MM.1S (cell line): ENCODE measurements around the gene CFI.

ENCODE experiments used
- DNase-seq: peaks from one replicate; pipeline ENCODE4 v3.0.0-alpha.2; 2015
- H2AFZ ChIP-seq: fragments of 300-600 bp; sonication (generic); 2 replicates; pipeline ENCODE4 v1.6.0; 2016; ENCODE audit warnings: antibody characterized with exemption, low read length
- H3F3A ChIP-seq: fragments of 300-600 bp; sonication (generic); 2 replicates; pipeline ENCODE4 v1.6.1; 2016; ENCODE audit warnings: mild to moderate bottlenecking, antibody characterized with exemption, low read length, moderate library complexity, mixed read lengths; ENCODE audit not compliant: insufficient read depth
- H3K27ac ChIP-seq: fragments of 300-600 bp; sonication (generic); 2 replicates; pipeline ENCODE4 v1.5.1; 2016; ENCODE audit warnings: mild to moderate bottlenecking, low read length
- H3K27me3 ChIP-seq: fragments of 300-600 bp; sonication (generic); replicated peaks from 2 replicates; pipeline ENCODE4 v1.6.0; 2016; ENCODE audit warnings: low read length; ENCODE audit not compliant: insufficient read depth
- H3K36me3 ChIP-seq: fragments of 300-600 bp; sonication (generic); replicated peaks from 2 replicates; pipeline ENCODE4 v1.6.1; 2016; ENCODE audit warnings: mild to moderate bottlenecking, low read length, mixed read lengths; ENCODE audit not compliant: insufficient read depth
- H3K4me1 ChIP-seq: fragments of 300-600 bp; sonication (generic); 2 replicates; pipeline ENCODE4 v1.6.1; 2016; ENCODE audit warnings: low read length, mixed read lengths
- H3K4me2 ChIP-seq: fragments of 300-600 bp; sonication (generic); 2 replicates; pipeline ENCODE4 v1.6.0; 2016; ENCODE audit warnings: low read depth, low read length
- H3K4me3 ChIP-seq: fragments of 300-600 bp; sonication (generic); 2 replicates; pipeline ENCODE4 v1.5.1; 2016; ENCODE audit warnings: low read length, mixed read lengths
- H3K79me2 ChIP-seq: fragments of 300-600 bp; sonication (generic); 2 replicates; pipeline ENCODE4 v1.6.1; 2016; ENCODE audit warnings: mixed run types, low read length, mixed read lengths
- H3K9ac ChIP-seq: fragments of 300-600 bp; sonication (generic); 2 replicates; pipeline ENCODE4 v1.6.1; 2016; ENCODE audit warnings: low read length, mixed read lengths
- H3K9me2 ChIP-seq: fragments of 300-600 bp; sonication (generic); replicated peaks from 2 replicates; pipeline ENCODE4 v1.6.1; 2016; ENCODE audit warnings: mild to moderate bottlenecking, low read length, mixed read lengths; ENCODE audit not compliant: insufficient read depth
- H3K9me3 ChIP-seq: fragments of 300-600 bp; sonication (generic); replicated peaks from 2 replicates; pipeline ENCODE4 v1.6.1; 2016; ENCODE audit warnings: mild to moderate bottlenecking, low read length, mixed read lengths; ENCODE audit not compliant: insufficient read depth
- H4K20me1 ChIP-seq: fragments of 300-600 bp; sonication (generic); 2 replicates; pipeline ENCODE4 v1.6.1; 2016; ENCODE audit warnings: mild to moderate bottlenecking, low read length, moderate library complexity, mixed read lengths; ENCODE audit not compliant: insufficient read depth
- EZH2 ChIP-seq: fragments of 300-600 bp; sonication (generic); optimal IDR thresholded peaks from 2 replicates; pipeline ENCODE3; 2017; ENCODE audit warnings: low read depth, mild to moderate bottlenecking, antibody characterized with exemption, low read length, mixed read lengths
- EZH2phosphoT487 ChIP-seq: fragments of 300-600 bp; sonication (generic); IDR thresholded peaks from 2 replicates; pipeline ENCODE4 v1.6.1; 2018; ENCODE audit warnings: antibody characterized with exemption, low read length
- TF ChIP-seq, protein P1 (sequence below): fragments of 300-600 bp; sonication (generic); IDR thresholded peaks from 2 replicates; pipeline ENCODE4 v1.5.1; 2016; ENCODE audit warnings: antibody characterized with exemption, low read length, mixed read lengths

Gene CFI

DNA sequence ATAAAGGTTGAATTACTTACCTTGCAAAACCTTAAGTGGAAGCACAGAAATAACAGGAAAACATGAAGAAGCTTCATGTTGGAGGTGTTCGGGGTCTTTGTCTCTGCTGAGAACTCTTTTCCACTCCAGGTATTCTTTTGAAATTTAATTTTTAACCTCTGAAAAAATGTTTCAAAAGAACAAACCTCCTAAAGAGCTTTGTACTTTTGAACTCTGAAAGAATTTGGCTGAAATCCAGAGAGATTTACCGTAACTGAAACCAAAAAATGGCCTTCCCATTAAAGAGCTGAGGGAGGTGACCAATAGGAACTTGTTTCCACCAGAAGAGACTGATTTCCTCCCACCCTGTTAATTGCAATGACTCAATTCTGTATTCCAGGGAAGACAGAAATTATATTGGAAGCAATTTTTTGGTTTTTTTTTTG, at the start of gene CFI:
Gene CFI (minus strand): TSS at position 105 of the 425 bp plus-strand sequence. CDS start 28 bp downstream, at position 77.
- TF ChIP-seq, protein P1, sequence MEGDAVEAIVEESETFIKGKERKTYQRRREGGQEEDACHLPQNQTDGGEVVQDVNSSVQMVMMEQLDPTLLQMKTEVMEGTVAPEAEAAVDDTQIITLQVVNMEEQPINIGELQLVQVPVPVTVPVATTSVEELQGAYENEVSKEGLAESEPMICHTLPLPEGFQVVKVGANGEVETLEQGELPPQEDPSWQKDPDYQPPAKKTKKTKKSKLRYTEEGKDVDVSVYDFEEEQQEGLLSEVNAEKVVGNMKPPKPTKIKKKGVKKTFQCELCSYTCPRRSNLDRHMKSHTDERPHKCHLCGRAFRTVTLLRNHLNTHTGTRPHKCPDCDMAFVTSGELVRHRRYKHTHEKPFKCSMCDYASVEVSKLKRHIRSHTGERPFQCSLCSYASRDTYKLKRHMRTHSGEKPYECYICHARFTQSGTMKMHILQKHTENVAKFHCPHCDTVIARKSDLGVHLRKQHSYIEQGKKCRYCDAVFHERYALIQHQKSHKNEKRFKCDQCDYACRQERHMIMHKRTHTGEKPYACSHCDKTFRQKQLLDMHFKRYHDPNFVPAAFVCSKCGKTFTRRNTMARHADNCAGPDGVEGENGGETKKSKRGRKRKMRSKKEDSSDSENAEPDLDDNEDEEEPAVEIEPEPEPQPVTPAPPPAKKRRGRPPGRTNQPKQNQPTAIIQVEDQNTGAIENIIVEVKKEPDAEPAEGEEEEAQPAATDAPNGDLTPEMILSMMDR = no peak
- TF ChIP-seq EZH2phosphoT487 = no peak
- no peak for TF ChIP-seq EZH2
- Histone ChIP-seq H3F3A (no peaks in the 10 kb centered on the region), H3K4me3 (no peak within 1 kb of the TSS), H3K9me3 (no peaks in the 10 kb centered on the region), H3K79me2 (no peaks in the 10 kb centered on the region), H3K9me2 (no peaks in the 10 kb centered on the region), H3K36me3 (no peaks in the 10 kb centered on the region), H3K27ac (no peak within 1 kb of the TSS), H4K20me1 (no peaks in the 10 kb centered on the region), H3K27me3 (no peaks in the 10 kb centered on the region), H2AFZ (no peak within 1 kb of the TSS), H3K9ac (no peak within 1 kb of the TSS), H3K4me1 (0 out of 2 replicates have a peak, but pooled peaks cover 4% of the 10 kb centered on the region), H3K4me2 (no peak within 1 kb of the TSS)
- DNase-seq = no peak

DNA sequence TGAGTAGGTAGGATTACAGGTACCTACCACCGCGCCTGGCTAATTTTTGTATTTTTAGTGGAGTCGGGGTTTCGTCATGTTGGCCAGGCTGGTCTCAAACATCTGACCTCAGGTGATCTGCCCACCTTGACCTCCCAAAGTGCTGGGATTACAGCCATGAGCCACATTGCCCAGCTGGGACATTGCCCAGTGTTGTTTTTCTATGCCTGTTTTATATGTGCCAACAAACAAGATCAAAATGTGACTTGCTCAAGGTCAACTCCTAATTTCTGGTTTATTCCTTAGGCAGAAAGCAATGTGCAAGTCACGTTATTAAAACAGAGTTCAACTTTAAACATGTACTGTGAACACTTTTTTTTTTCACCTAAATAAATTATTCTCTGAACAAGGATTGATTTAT, 48.8 kb upstream of the CFI start:
- Histone ChIP-seq H2AFZ (no peak overlapping the region), H3K79me2 (no peaks in the 10 kb centered on the region), H3K9me2 (no peaks in the 10 kb centered on the region), H3K36me3 (no peaks in the 10 kb centered on the region), H3K4me1 (no peaks in the 10 kb centered on the region), H3K9me3 (no peaks in the 10 kb centered on the region), H3F3A (no peaks in the 10 kb centered on the region), H3K9ac (no peak overlapping the region), H3K4me3 (no peak overlapping the region), H3K27ac (no peak overlapping the region), H3K27me3 (no peaks in the 10 kb centered on the region), H4K20me1 (no peaks in the 10 kb centered on the region), H3K4me2 (no peak overlapping the region)
- no peak for DNase-seq
- TF ChIP-seq EZH2 (no peak), EZH2phosphoT487 (no peak)
- TF ChIP-seq, protein P1 = no peak

DNA sequence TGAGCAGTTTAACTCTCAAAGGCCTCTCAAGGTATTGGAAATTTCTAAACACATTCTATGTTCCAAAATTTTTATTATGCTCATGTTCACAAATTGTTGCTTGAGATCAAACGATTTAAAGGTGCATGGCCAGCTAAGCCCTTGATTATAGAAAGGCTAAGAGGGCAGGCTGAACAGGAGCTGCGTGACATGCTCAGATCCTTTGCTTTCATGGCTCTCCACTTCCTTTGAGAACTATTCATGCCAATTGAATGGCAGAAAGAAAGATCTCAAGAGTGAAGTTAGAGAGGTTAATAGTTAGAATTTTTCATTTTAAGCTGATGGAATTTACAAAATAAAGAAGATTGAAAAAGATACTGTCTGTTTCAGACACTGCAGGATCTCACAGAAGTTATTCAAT, 46.7 kb upstream of the CFI start:
- H3K9ac ChIP-seq = no peak overlapping the region
- TF ChIP-seq EZH2 (no peak), EZH2phosphoT487 (no peak)
- TF ChIP-seq, protein P1 = no peak
- no peaks in the 10 kb centered on the region for H3K9me3 ChIP-seq
- DNase-seq = no peak
- H3K36me3 ChIP-seq = no peaks in the 10 kb centered on the region
- H4K20me1 ChIP-seq = no peaks in the 10 kb centered on the region
- H3K4me3 ChIP-seq = no peak overlapping the region
- no peak overlapping the region for H3K4me2 ChIP-seq
- no peaks in the 10 kb centered on the region for H3K27me3 ChIP-seq
- H3K4me1 ChIP-seq = no peaks in the 10 kb centered on the region
- H3F3A ChIP-seq = no peaks in the 10 kb centered on the region
- H3K9me2 ChIP-seq = no peaks in the 10 kb centered on the region
- no peaks in the 10 kb centered on the region for H3K79me2 ChIP-seq
- H3K27ac ChIP-seq = no peak overlapping the region
- H2AFZ ChIP-seq = no peak overlapping the region
